GM12878 (cell line): ENCODE measurements around the gene DCBLD2. TPM values are rescaled to one million over a fixed set of nuclear protein-coding genes. Genes with fewer than 3 reads are reported as not detected.

Experiments used
- ATAC-seq: fragments of 200-7000 bp; cut with Tn5 transposase; 3 replicates; pipeline ENCODE4 v1.9.1; 2020; ENCODE audit warnings: mild to moderate bottlenecking, moderate library complexity
- BruUV-seq: library from RNA; stranded (reverse); fragments of 400-500 nt; replicated peaks from 2 replicates; lab custom pipeline; 2021; lab: Mats Ljungman, UMichigan
- CTCF ChIA-PET: fragments of 300-600 bp; sonication (Branson Sonifier 250); formaldehyde crosslinking; extraction: SDS; loops from one replicate; lab custom pipeline; 2021; ENCODE audit warnings: inconsistent platforms; lab: Yijun Ruan, JAX
- POLR2A ChIA-PET: fragments of 350-600 bp; formaldehyde crosslinking; extraction: SDS; loops from one replicate; lab custom pipeline; 2021; ENCODE audit warnings: inconsistent platforms; lab: Charles Lee
- RAD21 ChIA-PET: fragments of 300-600 bp; sonication (Branson Sonifier 250); formaldehyde crosslinking; loops from one replicate; lab custom pipeline; 2023; ENCODE audit warnings: antibody characterized with exemption; ENCODE audit not compliant: unreplicated experiment; lab: Charles Lee
- SMC1A ChIA-PET: fragments of 300-600 bp; sonication (Branson Sonifier 250); formaldehyde crosslinking; loops from one replicate; lab custom pipeline; 2023; ENCODE audit not compliant: unreplicated experiment, uncharacterized antibody; lab: Charles Lee
- DNase-seq: peaks from one replicate; pipeline ENCODE4 v3.0.0-alpha.2; 2011; ENCODE audit warnings: low read depth, low spot score
- FAIRE-seq: peaks from 3 replicates; lab custom pipeline; 2011; peaks lifted over from hg19 to GRCh38; lab: Jason Lieb, UNC
- H2AFZ ChIP-seq: 2 replicates; pipeline ENCODE4 v1.6.0; 2011; ENCODE audit warnings: low read depth, low read length, control low read depth; ENCODE audit not compliant: control insufficient read depth
- H3K27ac ChIP-seq: 2 replicates; pipeline ENCODE4 v1.5.1; 2011; ENCODE audit warnings: control low read depth; ENCODE audit not compliant: control insufficient read depth, insufficient read depth
- H3K27me3 ChIP-seq, 2 experiments: replicated peaks in 1 of 2; 2 replicates each; pipeline versions ENCODE4 v1.6.0 to v1.6.1; 2011; ENCODE audit warnings: low read length in 1 of 2; ENCODE audit not compliant: control insufficient read depth in 2 of 2, insufficient read depth in 2 of 2
- H3K36me3 ChIP-seq, 2 experiments: 2 replicates each; pipeline ENCODE4 v1.5.1; 2011; ENCODE audit warnings: low read length in 1 of 2; ENCODE audit not compliant: control insufficient read depth in 2 of 2, insufficient read depth in 2 of 2
- H3K4me1 ChIP-seq: 2 replicates; pipeline ENCODE4 v1.6.1; 2011; ENCODE audit warnings: mild to moderate bottlenecking, low read length, moderate library complexity, mixed read lengths; ENCODE audit not compliant: control insufficient read depth, insufficient read depth
- H3K4me2 ChIP-seq: 2 replicates; pipeline ENCODE4 v1.6.0; 2011; ENCODE audit warnings: control low read depth; ENCODE audit not compliant: control insufficient read depth, insufficient read depth
- H3K4me3 ChIP-seq: fragments of 200-600 bp; sonication (generic); 2 replicates; pipeline ENCODE4 v1.5.1; 2016
- H3K79me2 ChIP-seq: 2 replicates; pipeline ENCODE4 v1.6.0; 2011; ENCODE audit warnings: low read length; ENCODE audit not compliant: control insufficient read depth, insufficient read depth
- H3K9ac ChIP-seq: 2 replicates; pipeline ENCODE4 v1.8.0; 2011; ENCODE audit warnings: low read length, control low read depth, mixed read lengths; ENCODE audit not compliant: control insufficient read depth, insufficient read depth
- H3K9me3 ChIP-seq: replicated peaks from 3 replicates; pipeline ENCODE4 v1.5.1; 2011; ENCODE audit warnings: mild to moderate bottlenecking, low read length; ENCODE audit not compliant: control insufficient read depth, insufficient read depth
- H4K20me1 ChIP-seq: 2 replicates; pipeline ENCODE4 v1.6.0; 2011; ENCODE audit not compliant: control insufficient read depth, insufficient read depth
- BCLAF1 ChIP-seq: fragments of 450-650 bp; IDR thresholded peaks from 2 replicates; pipeline ENCODE4 v1.6.1; 2017; ENCODE audit warnings: antibody characterized with exemption, mild to moderate bottlenecking, moderate library complexity
- BRCA1 ChIP-seq: IDR thresholded peaks from 2 replicates; pipeline ENCODE4 v1.6.1; 2011; ENCODE audit warnings: low read depth, low read length, improper control_type of control experiment
- CHD1 ChIP-seq: IDR thresholded peaks from 2 replicates; pipeline ENCODE4 v1.6.1; 2012; ENCODE audit warnings: low read depth, low read length, improper control_type of control experiment
- CTCF ChIP-seq, 3 experiments: IDR thresholded peaks in 2 of 3; conservative IDR thresholded peaks in 1 of 3; 2 replicates each; pipeline ENCODE4 v1.5.1; 2011; ENCODE audit warnings: low read depth in 3 of 3, low read length in 3 of 3, mild to moderate bottlenecking in 3 of 3, control low read depth in 2 of 3, moderate library complexity in 2 of 3, inconsistent platforms in 1 of 3, mixed read lengths in 1 of 3; ENCODE audit not compliant: control insufficient read depth in 2 of 3, insufficient read depth in 1 of 3; ENCODE audit errors: extremely low read depth in 1 of 3
- MLLT1 ChIP-seq: fragments of 450-650 bp; IDR thresholded peaks from 2 replicates; pipeline ENCODE4 v1.6.1; 2016; ENCODE audit warnings: mild to moderate bottlenecking
- NRF1 ChIP-seq: conservative IDR thresholded peaks from 2 replicates; pipeline ENCODE4 v1.6.1; 2011; ENCODE audit warnings: mild to moderate bottlenecking, low read depth, low read length, improper control_type of control experiment
- RELA ChIP-seq: fragments of 450-650 bp; IDR thresholded peaks from 2 replicates; pipeline ENCODE4 v1.8.0; 2014; ENCODE audit warnings: borderline replicate concordance; ENCODE audit not compliant: partially characterized antibody
- WGBS: methylation state at CpG from one replicate; pipeline ENCODE4 v1.1.6; 2016; ENCODE audit warnings: low lambda C conversion rate; ENCODE audit not compliant: insufficient replicate concordance, insufficient coverage; ENCODE audit errors: missing lambda C conversion rate; 5-methylcytosine and 5-hydroxymethylcytosine counted together
- in situ Hi-C: fragments of 300-500 bp; cut with MboI; formaldehyde crosslinking; loops from 9 replicates; pipeline ENCODE4 v1.14.3; 2018; ENCODE audit warnings: mixed read lengths
- intact Hi-C: fragments of 100-400 bp; cut with micrococcal nuclease; formaldehyde crosslinking; loops from one replicate; pipeline ENCODE4 v1.14.2; 2022; ENCODE audit not compliant: unreplicated experiment
- polyA plus RNA-seq, 11 experiments: library from polyadenylated mRNA; depleted of rRNA in 4 of 11; unstranded in 6 of 11; stranded (reverse) in 5 of 11; fragments of >200 nt; fragmentation: Nextera tagmentation in 4 of 11; fragmentation: Illumina TruSeq in 1 of 11; extraction: Ambion mirVana in 4 of 11; extraction: Trizol in 1 of 11; gene quantifications; 1 replicate in 1 of 11; 2 replicates in 10 of 11; pipeline versions ENCODE4 v1.2.1 to v1.2.3, GENCODE V29; 2011 to 2016; ENCODE audit warnings: inconsistent platforms in 2 of 11, missing spikeins in 2 of 11, low read depth in 1 of 11
- total RNA-seq, 4 experiments: library from RNA; depleted of rRNA in 3 of 4; stranded (reverse); fragments of >200 nt in 3 of 4; fragmentation: Illumina TruSeq in 1 of 4; extraction: Trizol in 1 of 4; gene quantifications; 2 replicates each; pipeline versions ENCODE4 v1.2.1 to v1.2.3, GENCODE V29; 2013 to 2021
- TF ChIP-seq, protein P1 (sequence below): fragments of 150-350 bp; IDR thresholded peaks from 2 replicates; pipeline ENCODE4 v1.6.1; 2016; ENCODE audit warnings: low read depth, low read length

DCBLD2 gene
- total and polyA plus RNA-seq, 10 of the 15 experiments (the other 5 are each of a cell fraction or from before 2014, with no cell fraction given): 1.6 to 5.9 (median 4.7) TPM

GRCh38 chr3:98772022-98772421, 129.5 kb downstream of the DCBLD2 start:
- BruUV-seq: no TSS peak
- Histone ChIP-seq H3K4me3 (no peak overlapping the region), H3K79me2 (no peaks in the 10 kb centered on the region), H3K9ac (no peak overlapping the region), H4K20me1 (no peaks in the 10 kb centered on the region), H3K27ac (no peak overlapping the region), H3K9me3 (no peaks in the 10 kb centered on the region), H3K4me1 (peaks cover 10% of the 10 kb centered on the region), H2AFZ (no peak overlapping the region), H3K4me2 (no peak overlapping the region), H3K36me3 (peaks cover 0 to 2% of the 10 kb centered on the region in 2 experiments; a peak in 2 of 4 replicates), H3K27me3 (no peaks in the 10 kb centered on the region)
- POLR2A ChIA-PET: interaction anchor here (0.5 to 0.6 kb wide), 2 partner anchors 8 to 31 kb away, joined by 3 to 4 read pairs; no protein-coding TSS in a partner anchor
- TF ChIP-seq, protein P1, sequence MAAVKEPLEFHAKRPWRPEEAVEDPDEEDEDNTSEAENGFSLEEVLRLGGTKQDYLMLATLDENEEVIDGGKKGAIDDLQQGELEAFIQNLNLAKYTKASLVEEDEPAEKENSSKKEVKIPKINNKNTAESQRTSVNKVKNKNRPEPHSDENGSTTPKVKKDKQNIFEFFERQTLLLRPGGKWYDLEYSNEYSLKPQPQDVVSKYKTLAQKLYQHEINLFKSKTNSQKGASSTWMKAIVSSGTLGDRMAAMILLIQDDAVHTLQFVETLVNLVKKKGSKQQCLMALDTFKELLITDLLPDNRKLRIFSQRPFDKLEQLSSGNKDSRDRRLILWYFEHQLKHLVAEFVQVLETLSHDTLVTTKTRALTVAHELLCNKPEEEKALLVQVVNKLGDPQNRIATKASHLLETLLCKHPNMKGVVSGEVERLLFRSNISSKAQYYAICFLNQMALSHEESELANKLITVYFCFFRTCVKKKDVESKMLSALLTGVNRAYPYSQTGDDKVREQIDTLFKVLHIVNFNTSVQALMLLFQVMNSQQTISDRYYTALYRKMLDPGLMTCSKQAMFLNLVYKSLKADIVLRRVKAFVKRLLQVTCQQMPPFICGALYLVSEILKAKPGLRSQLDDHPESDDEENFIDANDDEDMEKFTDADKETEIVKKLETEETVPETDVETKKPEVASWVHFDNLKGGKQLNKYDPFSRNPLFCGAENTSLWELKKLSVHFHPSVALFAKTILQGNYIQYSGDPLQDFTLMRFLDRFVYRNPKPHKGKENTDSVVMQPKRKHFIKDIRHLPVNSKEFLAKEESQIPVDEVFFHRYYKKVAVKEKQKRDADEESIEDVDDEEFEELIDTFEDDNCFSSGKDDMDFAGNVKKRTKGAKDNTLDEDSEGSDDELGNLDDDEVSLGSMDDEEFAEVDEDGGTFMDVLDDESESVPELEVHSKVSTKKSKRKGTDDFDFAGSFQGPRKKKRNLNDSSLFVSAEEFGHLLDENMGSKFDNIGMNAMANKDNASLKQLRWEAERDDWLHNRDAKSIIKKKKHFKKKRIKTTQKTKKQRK: no peak
- TF ChIP-seq CHD1: no peak
- no peak for TF ChIP-seq NRF1
- TF ChIP-seq CTCF (IDR thresholded peaks at IDR 0.05 in 2 of 3, conservative IDR thresholded peaks at IDR 0.05 in 1 of 3; ENCODE audit: control insufficient read depth in 2 of 3, extremely low read depth in 1 of 3, insufficient read depth in 1 of 3, low read depth in 3 of 3, low read length in 3 of 3): no peak
- no peak for TF ChIP-seq BCLAF1
- no peak for TF ChIP-seq RELA
- no peak for TF ChIP-seq BRCA1
- no peak for TF ChIP-seq MLLT1
- CTCF ChIA-PET: interaction anchor here (0.7 to 1.1 kb wide), 5 partner anchors 10 to 174 kb away, joined by 3 read pairs; no protein-coding TSS in a partner anchor
- FAIRE-seq: no peak
- in situ Hi-C loops: no loop called here
- RAD21 ChIA-PET: interaction anchor here (0.7 to 1.4 kb wide), 5 partner anchors 21 to 159 kb away, joined by 3 to 5 read pairs (median 4); no protein-coding TSS in a partner anchor
- SMC1A ChIA-PET: interaction anchor here (0.7 to 1.5 kb wide), 6 partner anchors 10 to 45 kb away, joined by 3 to 10 read pairs (median 4); no protein-coding TSS in a partner anchor
- no peak for ATAC-seq
- DNase-seq: no peak
- intact Hi-C loops: loop anchor here (5.0 kb wide), 1 partner anchor 40 kb away; no protein-coding TSS in a partner anchor
- WGBS: 98% methylated on average over 2 of the region's 2 CpGs
